Measurements from ENCODE around the gene STK24. TPM values are rescaled to one million over a fixed set of nuclear protein-coding genes. Genes with fewer than 3 reads are reported as not detected.

The STK24 gene
- polyA plus RNA-seq, 3 donors, result 14.2 to 59.8 (median 28.9) TPM

- Mint-ChIP-seq H3K4me1 (peaks cover 15% of the 10 kb centered on the region), H3K9me3 (no peaks in the 10 kb centered on the region), H3K27me3 (ENCODE audit: low read depth in 3 of 3) (peaks cover 0 to 3% (median 1%) of the 10 kb centered on the region in 3 donors), H3K4me3 (no peak overlapping the region), H3K36me3 (peaks cover 18 to 20% of the 10 kb centered on the region in 2 donors), H3K27ac (no peak overlapping the region)
- Histone ChIP-seq H4K20me1 (ENCODE audit: insufficient read depth, low read length) (peaks cover 99% of the 10 kb centered on the region), H3K9ac (ENCODE audit: insufficient read depth, low read length, poor library complexity, severe bottlenecking) (no peak overlapping the region), H3K4me2 (replicated peaks; ENCODE audit: extremely low read depth, low read length, poor library complexity, severe bottlenecking) (no peak overlapping the region), H3K4me3 (replicated peaks in 1 of 3; ENCODE audit: low read depth in 2 of 3, low read length in 3 of 3) (no peak overlapping the region), H3K36me3 (replicated peaks in 1 of 2; ENCODE audit: control insufficient read depth in 1 of 2, insufficient read depth in 2 of 2, low read length in 2 of 2) (peaks cover 0 to 7% of the 10 kb centered on the region in 2 donors), H3K27ac (ENCODE audit: low read depth in 1 of 2, low read length in 2 of 2) (no peak overlapping the region), H3K4me1 (ENCODE audit: control insufficient read depth in 1 of 2, insufficient read depth in 2 of 2, low read length in 2 of 2) (no peaks in the 10 kb centered on the region), H2AFZ (ENCODE audit: insufficient read depth, low read depth, low read length, poor library complexity, severe bottlenecking) (no peak overlapping the region), H3K79me2 (ENCODE audit: insufficient read depth, low read length) (peaks cover 98% of the 10 kb centered on the region), H3K27me3 (ENCODE audit: control insufficient read depth in 2 of 2, insufficient read depth in 2 of 2, low read length in 2 of 2) (no peaks in the 10 kb centered on the region), H3K9me3 (replicated peaks in 1 of 2; ENCODE audit: control insufficient read depth in 1 of 2, insufficient read depth in 1 of 2, low read length in 2 of 2) (no peaks in the 10 kb centered on the region)
- DNase-seq, result no peak
- 100% methylated on average over 2 of the region's 3 CpGs for WGBS (ENCODE audit: insufficient coverage)
- TF ChIP-seq CTCF (IDR thresholded peaks at IDR 0.05), result no peak
- intact Hi-C loops (cut with micrococcal nuclease), result no loop called here
These were observed 44.7 kb downstream of the STK24 start for GRCh38 chr13:98532254-98532653.

- H3K27ac Mint-ChIP-seq, result peak overlapping the region in 3 of 7 donors; percentile 3 to 30 (median 11)
- H3K4me1 ChIP-seq (ENCODE audit: control insufficient read depth in 1 of 2, insufficient read depth in 2 of 2, low read length in 2 of 2), result peaks cover 8 to 13% of the 10 kb centered on the region in 2 donors
- peaks cover 99% of the 10 kb centered on the region for H4K20me1 ChIP-seq (ENCODE audit: insufficient read depth, low read length)
These were observed 46.7 kb downstream of the STK24 start for GRCh38 chr13:98530217-98530616.

More at GRCh38 chr13:98530217-98530616, 46.7 kb downstream of the STK24 start:
- H3K4me2 ChIP-seq (replicated peaks; ENCODE audit: extremely low read depth, low read length, poor library complexity, severe bottlenecking), result no peak overlapping the region
- Mint-ChIP-seq H3K27me3 (ENCODE audit: low read depth in 3 of 3) (peaks cover 0 to 3% (median 0%) of the 10 kb centered on the region in 3 donors), H3K4me1 (peaks cover 30% of the 10 kb centered on the region), H3K4me3 (no peak overlapping the region), H3K9me3 (no peaks in the 10 kb centered on the region), H3K36me3 (peaks cover 12 to 21% of the 10 kb centered on the region in 2 donors)
- no peak overlapping the region for H3K9ac ChIP-seq (ENCODE audit: insufficient read depth, low read length, poor library complexity, severe bottlenecking)
- intact Hi-C loops (cut with micrococcal nuclease), result no loop called here
- TF ChIP-seq CTCF (IDR thresholded peaks at IDR 0.05), result no peak
- H3K4me3 ChIP-seq (replicated peaks in 1 of 3; ENCODE audit: low read depth in 2 of 3, low read length in 3 of 3), result no peak overlapping the region
- H3K27me3 ChIP-seq (ENCODE audit: control insufficient read depth in 2 of 2, insufficient read depth in 2 of 2, low read length in 2 of 2), result no peaks in the 10 kb centered on the region
- no peak overlapping the region for H3K27ac ChIP-seq (ENCODE audit: low read depth in 1 of 2, low read length in 2 of 2)
- WGBS (ENCODE audit: insufficient coverage), result 100% methylated on average over 6 of the region's 7 CpGs
- DNase-seq, result no peak
- H3K36me3 ChIP-seq (replicated peaks in 1 of 2; ENCODE audit: control insufficient read depth in 1 of 2, insufficient read depth in 2 of 2, low read length in 2 of 2), result peaks cover 0 to 6% of the 10 kb centered on the region in 2 donors
- H3K9me3 ChIP-seq (replicated peaks in 1 of 2; ENCODE audit: control insufficient read depth in 1 of 2, insufficient read depth in 1 of 2, low read length in 2 of 2), result no peaks in the 10 kb centered on the region
- H2AFZ ChIP-seq (ENCODE audit: insufficient read depth, low read depth, low read length, poor library complexity, severe bottlenecking), result no peak overlapping the region
- peaks cover 98% of the 10 kb centered on the region for H3K79me2 ChIP-seq (ENCODE audit: insufficient read depth, low read length)
